WTC11 (cell line): Measurements from ENCODE around the gene BHLHE23. TPM values are rescaled to one million over a fixed set of nuclear protein-coding genes. Genes with fewer than 3 reads are reported as not detected.

ENCODE experiments used
- ATAC-seq: fragments of 200-7000 bp; cut with Tn5 transposase; 2 replicates; pipeline ENCODE4 v1.10.0; 2021; ENCODE audit warnings: mild to moderate bottlenecking, moderate library complexity
- CTCF ChIA-PET: fragments of 300-600 bp; sonication (Branson Sonifier 250); formaldehyde crosslinking; loops from one replicate; lab custom pipeline; 2021; ENCODE audit warnings: antibody characterized with exemption; lab: Charles Lee
- POLR2A ChIA-PET: fragments of 350-600 bp; sonication (Branson Sonifier 250); formaldehyde crosslinking; loops from one replicate; lab custom pipeline; 2021; ENCODE audit warnings: antibody characterized with exemption; lab: Charles Lee
- DNase-seq: peaks from one replicate; pipeline ENCODE4 v3.0.0; 2021; ENCODE audit warnings: low spot score
- H3K27ac Mint-ChIP-seq: 2 replicates; pipeline ENCODE4 v1.8.0; 2021; ENCODE audit warnings: mixed read lengths
- H3K27me3 Mint-ChIP-seq: 2 replicates; pipeline ENCODE4 v1.8.0; 2021; ENCODE audit warnings: low read depth, mild to moderate bottlenecking, moderate library complexity, mixed read lengths
- H3K36me3 Mint-ChIP-seq: 2 replicates; pipeline ENCODE4 v1.8.0; 2021; ENCODE audit warnings: mixed read lengths
- H3K4me1 Mint-ChIP-seq: 2 replicates; pipeline ENCODE4 v1.8.0; 2022; ENCODE audit warnings: mixed read lengths
- H3K4me3 Mint-ChIP-seq: 2 replicates; pipeline ENCODE4 v1.8.0; 2021; ENCODE audit warnings: mild to moderate bottlenecking, moderate library complexity, mixed read lengths
- H3K9me3 Mint-ChIP-seq: 2 replicates; pipeline ENCODE4 v1.8.0; 2021; ENCODE audit warnings: mixed read lengths
- CREM ChIP-seq: sonication (generic); formaldehyde crosslinking; IDR thresholded peaks from 2 replicates; pipeline ENCODE4 v1.8.1; 2022; ENCODE audit warnings: mild to moderate bottlenecking, missing genetic modification reagents, moderate library complexity
- FOXP1 ChIP-seq: sonication (generic); formaldehyde crosslinking; IDR thresholded peaks from 2 replicates; pipeline ENCODE4 v1.8.0; 2022; ENCODE audit warnings: missing genetic modification reagents, mild to moderate bottlenecking, moderate library complexity, borderline replicate concordance
- GABPB1 ChIP-seq: sonication (generic); formaldehyde crosslinking; IDR thresholded peaks from 2 replicates; pipeline ENCODE4 v1.8.1; 2023; ENCODE audit warnings: mild to moderate bottlenecking, missing genetic modification reagents
- HMGA2 ChIP-seq: fragments of 250-450 bp; sonication (Bioruptor Pico); IDR thresholded peaks from 2 replicates; pipeline ENCODE4 v1.4.0; 2021; ENCODE audit warnings: mild to moderate bottlenecking, moderate library complexity
- IRF1 ChIP-seq: sonication (generic); formaldehyde crosslinking; IDR thresholded peaks from 2 replicates; pipeline ENCODE4 v1.8.0; 2023; ENCODE audit warnings: missing genetic modification reagents
- MYBL2 ChIP-seq: sonication (generic); formaldehyde crosslinking; IDR thresholded peaks from 2 replicates; pipeline ENCODE4 v1.8.1; 2023; ENCODE audit warnings: mild to moderate bottlenecking, moderate library complexity, missing genetic modification reagents
- NR2C2 ChIP-seq: sonication (generic); formaldehyde crosslinking; IDR thresholded peaks from 2 replicates; pipeline ENCODE4 v1.8.0; 2022; ENCODE audit warnings: mild to moderate bottlenecking, missing genetic modification reagents
- PRDM15 ChIP-seq: sonication (generic); formaldehyde crosslinking; IDR thresholded peaks from 2 replicates; pipeline ENCODE4 v1.8.0; 2022; ENCODE audit warnings: missing genetic modification reagents
- SP1 ChIP-seq: sonication (generic); formaldehyde crosslinking; conservative IDR thresholded peaks from 2 replicates; pipeline ENCODE4 v1.8.1; 2022; ENCODE audit warnings: missing genetic modification reagents
- TCF7 ChIP-seq: sonication (generic); formaldehyde crosslinking; IDR thresholded peaks from 2 replicates; pipeline ENCODE4 v1.8.0; 2022; ENCODE audit warnings: mild to moderate bottlenecking, low read depth, missing genetic modification reagents, moderate library complexity
- TEAD4 ChIP-seq: sonication (generic); formaldehyde crosslinking; IDR thresholded peaks from 2 replicates; pipeline ENCODE4 v1.8.0; 2022; ENCODE audit warnings: mild to moderate bottlenecking, missing genetic modification reagents
- USF1 ChIP-seq: sonication (generic); formaldehyde crosslinking; IDR thresholded peaks from 2 replicates; pipeline ENCODE4 v1.8.0; 2022; ENCODE audit warnings: mild to moderate bottlenecking, missing genetic modification reagents
- ZNF281 ChIP-seq: sonication (generic); formaldehyde crosslinking; IDR thresholded peaks from 2 replicates; pipeline ENCODE4 v1.8.0; 2023; ENCODE audit warnings: mild to moderate bottlenecking, missing genetic modification reagents
- ZNF396 ChIP-seq: fragments of 250-450 bp; sonication (Bioruptor Pico); IDR thresholded peaks from 2 replicates; pipeline ENCODE4 v1.8.0; 2021; ENCODE audit warnings: mild to moderate bottlenecking, moderate library complexity, borderline replicate concordance
- total RNA-seq: library from RNA; stranded (reverse); gene quantifications from 3 replicates; pipeline ENCODE4 v1.2.3, GENCODE V29; 2021
- TF ChIP-seq, protein P1 (sequence below): fragments of 250-450 bp; sonication (Bioruptor Pico); IDR thresholded peaks from 2 replicates; pipeline ENCODE4 v1.8.0; 2021; ENCODE audit warnings: mild to moderate bottlenecking
- TF ChIP-seq, protein P2 (sequence below): sonication (generic); formaldehyde crosslinking; IDR thresholded peaks from 2 replicates; pipeline ENCODE4 v1.8.0; 2022; ENCODE audit warnings: mild to moderate bottlenecking, missing genetic modification reagents

Gene BHLHE23
- total RNA-seq, 1 experiment from 2014 or later: 1.3 TPM

DNA sequence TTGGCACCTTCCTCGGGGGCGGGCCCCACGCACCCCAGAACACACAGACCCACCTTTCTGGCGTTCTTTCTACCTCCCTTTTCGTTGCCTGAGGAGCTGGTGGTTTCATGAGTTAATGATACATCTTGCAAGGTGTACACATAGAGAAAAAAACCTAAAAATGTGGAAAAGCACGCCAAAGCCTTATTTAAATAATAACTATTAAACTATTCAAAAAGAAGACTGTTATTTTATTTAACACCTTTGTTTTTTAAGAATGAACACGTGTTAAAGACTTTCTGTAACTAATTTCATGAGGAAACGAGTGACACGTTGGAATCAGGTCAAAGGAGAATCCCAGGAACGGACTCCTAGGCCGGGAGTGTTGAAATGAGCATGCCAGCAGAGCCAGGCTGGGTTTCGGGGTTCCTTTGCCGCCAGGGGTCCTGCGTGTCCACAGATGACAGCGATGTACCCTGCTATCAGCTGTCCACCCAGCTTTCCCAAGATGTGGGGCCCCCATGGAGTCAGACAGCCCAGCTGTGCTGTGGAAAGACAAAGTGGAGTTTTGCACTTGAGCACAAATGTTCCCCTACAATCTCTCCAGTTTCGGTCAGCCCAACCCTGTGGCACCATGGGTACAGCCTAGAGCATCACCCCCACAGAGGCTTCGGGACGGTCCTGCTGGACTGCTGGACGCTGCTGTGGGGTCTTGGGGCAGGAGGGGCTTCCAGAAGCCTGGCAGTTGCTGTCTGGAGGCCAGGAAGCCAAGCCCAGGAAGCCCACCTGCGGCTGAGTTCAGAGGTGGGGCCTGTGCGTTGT lies 38.2 kb downstream of the BHLHE23 start:
- Mint-ChIP-seq H3K9me3 (no peaks in the 10 kb centered on the region), H3K27me3 (peaks cover 21% of the 10 kb centered on the region), H3K4me3 (no peak overlapping the region), H3K27ac (no peak overlapping the region), H3K4me1 (peaks cover 8% of the 10 kb centered on the region), H3K36me3 (no peaks in the 10 kb centered on the region)
- CTCF ChIA-PET: no interaction called here
- DNase-seq (no peak), ATAC-seq (no peak)
- POLR2A ChIA-PET: no interaction called here
- TF ChIP-seq ZNF281 (CRISPR knock-in tag) (no peak), SP1 (CRISPR knock-in tag) (no peak), MYBL2 (no peak), ZNF396 (CRISPR knock-in tag) (no peak), USF1 (CRISPR knock-in tag) (no peak), NR2C2 (CRISPR knock-in tag) (no peak), PRDM15 (CRISPR knock-in tag) (no peak), CREM (CRISPR knock-in tag) (no peak), TCF7 (CRISPR knock-in tag) (no peak), TEAD4 (CRISPR knock-in tag) (no peak), GABPB1 (CRISPR knock-in tag) (no peak; the same call in 1 of the 2 replicates), IRF1 (CRISPR knock-in tag) (no peak), FOXP1 (CRISPR knock-in tag) (no peak), HMGA2 (CRISPR knock-in tag) (no peak)
- TF ChIP-seq, protein P1, sequence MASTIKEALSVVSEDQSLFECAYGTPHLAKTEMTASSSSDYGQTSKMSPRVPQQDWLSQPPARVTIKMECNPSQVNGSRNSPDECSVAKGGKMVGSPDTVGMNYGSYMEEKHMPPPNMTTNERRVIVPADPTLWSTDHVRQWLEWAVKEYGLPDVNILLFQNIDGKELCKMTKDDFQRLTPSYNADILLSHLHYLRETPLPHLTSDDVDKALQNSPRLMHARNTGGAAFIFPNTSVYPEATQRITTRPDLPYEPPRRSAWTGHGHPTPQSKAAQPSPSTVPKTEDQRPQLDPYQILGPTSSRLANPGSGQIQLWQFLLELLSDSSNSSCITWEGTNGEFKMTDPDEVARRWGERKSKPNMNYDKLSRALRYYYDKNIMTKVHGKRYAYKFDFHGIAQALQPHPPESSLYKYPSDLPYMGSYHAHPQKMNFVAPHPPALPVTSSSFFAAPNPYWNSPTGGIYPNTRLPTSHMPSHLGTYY (CRISPR knock-in tag): no peak
- TF ChIP-seq, protein P2, sequence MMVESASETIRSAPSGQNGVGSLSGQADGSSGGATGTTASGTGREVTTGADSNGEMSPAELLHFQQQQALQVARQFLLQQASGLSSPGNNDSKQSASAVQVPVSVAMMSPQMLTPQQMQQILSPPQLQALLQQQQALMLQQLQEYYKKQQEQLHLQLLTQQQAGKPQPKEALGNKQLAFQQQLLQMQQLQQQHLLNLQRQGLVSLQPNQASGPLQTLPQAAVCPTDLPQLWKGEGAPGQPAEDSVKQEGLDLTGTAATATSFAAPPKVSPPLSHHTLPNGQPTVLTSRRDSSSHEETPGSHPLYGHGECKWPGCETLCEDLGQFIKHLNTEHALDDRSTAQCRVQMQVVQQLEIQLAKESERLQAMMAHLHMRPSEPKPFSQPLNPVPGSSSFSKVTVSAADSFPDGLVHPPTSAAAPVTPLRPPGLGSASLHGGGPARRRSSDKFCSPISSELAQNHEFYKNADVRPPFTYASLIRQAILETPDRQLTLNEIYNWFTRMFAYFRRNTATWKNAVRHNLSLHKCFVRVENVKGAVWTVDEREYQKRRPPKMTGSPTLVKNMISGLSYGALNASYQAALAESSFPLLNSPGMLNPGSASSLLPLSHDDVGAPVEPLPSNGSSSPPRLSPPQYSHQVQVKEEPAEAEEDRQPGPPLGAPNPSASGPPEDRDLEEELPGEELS (CRISPR knock-in tag): no peak
- TF ChIP-seq, all 79 proteins: peak for 0
